HepG2 (cell line): ENCODE data around the gene SMARCD1.

Experiments used
- BCL3 ChIP-seq: sonication (generic); formaldehyde crosslinking; IDR thresholded peaks from 2 replicates; pipeline ENCODE4 v1.5.1; 2020; ENCODE audit warnings: mild to moderate bottlenecking, missing genetic modification reagents, moderate library complexity
- GLMP ChIP-seq: sonication (generic); formaldehyde crosslinking; IDR thresholded peaks from 2 replicates; pipeline ENCODE4 v1.9.0; 2021; ENCODE audit warnings: missing genetic modification reagents, mild to moderate bottlenecking, borderline replicate concordance
- HCFC1 ChIP-seq: fragments of 150-350 bp; IDR thresholded peaks from 2 replicates; pipeline ENCODE4 v1.6.1; 2014; ENCODE audit warnings: low read depth, low read length
- NR2F2 ChIP-seq: IDR thresholded peaks from 2 replicates; pipeline ENCODE4 v1.6.1; 2012; ENCODE audit warnings: low read depth, inconsistent platforms, borderline replicate concordance
- RELA ChIP-seq: sonication (generic); formaldehyde crosslinking; IDR thresholded peaks from 2 replicates; pipeline ENCODE4 v1.4.0; 2020; ENCODE audit warnings: missing genetic modification reagents
- TAF1 ChIP-seq: sonication (generic); formaldehyde crosslinking; IDR thresholded peaks from 2 replicates; pipeline ENCODE4 v1.4.0; 2020; ENCODE audit warnings: missing genetic modification reagents
- TCF7 ChIP-seq: sonication (generic); IDR thresholded peaks from 2 replicates; pipeline ENCODE4 v1.6.1; 2016; ENCODE audit warnings: antibody characterized with exemption, low read depth
- ZBTB34 ChIP-seq: sonication (generic); formaldehyde crosslinking; IDR thresholded peaks from 2 replicates; pipeline ENCODE4 v1.8.0; 2022; ENCODE audit warnings: mild to moderate bottlenecking, missing genetic modification reagents
- ZFX ChIP-seq: sonication (generic); formaldehyde crosslinking; IDR thresholded peaks from 2 replicates; pipeline ENCODE4 v1.4.0; 2020; ENCODE audit warnings: mild to moderate bottlenecking, low read depth, missing genetic modification reagents, moderate library complexity
- ZNF383 ChIP-seq: sonication (generic); formaldehyde crosslinking; IDR thresholded peaks from 2 replicates; pipeline ENCODE4 v1.4.0; 2020; ENCODE audit warnings: missing genetic modification reagents, mild to moderate bottlenecking, borderline replicate concordance

- TF ChIP-seq TCF7 (no peak), ZNF383 (CRISPR knock-in tag) (no peak), ZFX (CRISPR knock-in tag) (no peak), NR2F2 (no peak), GLMP (no peak), RELA (CRISPR knock-in tag) (no peak), ZBTB34 (CRISPR knock-in tag) (no peak), BCL3 (CRISPR knock-in tag) (no peak), HCFC1 (no peak), TAF1 (CRISPR knock-in tag) (no peak)
Observed at GRCh38 chr12:50052964-50053363, 32.2 kb upstream of the SMARCD1 start.
